GM21423 (cell line): ENCODE results near the gene KRT13.

Source experiments
- ATAC-seq: cut with Tn5 transposase; IDR thresholded peaks from one replicate; pipeline ENCODE4 v1.9.1; 2021; ENCODE audit warnings: mild to moderate bottlenecking, moderate library complexity; ENCODE audit not compliant: unreplicated experiment

The KRT13 gene

DNA sequence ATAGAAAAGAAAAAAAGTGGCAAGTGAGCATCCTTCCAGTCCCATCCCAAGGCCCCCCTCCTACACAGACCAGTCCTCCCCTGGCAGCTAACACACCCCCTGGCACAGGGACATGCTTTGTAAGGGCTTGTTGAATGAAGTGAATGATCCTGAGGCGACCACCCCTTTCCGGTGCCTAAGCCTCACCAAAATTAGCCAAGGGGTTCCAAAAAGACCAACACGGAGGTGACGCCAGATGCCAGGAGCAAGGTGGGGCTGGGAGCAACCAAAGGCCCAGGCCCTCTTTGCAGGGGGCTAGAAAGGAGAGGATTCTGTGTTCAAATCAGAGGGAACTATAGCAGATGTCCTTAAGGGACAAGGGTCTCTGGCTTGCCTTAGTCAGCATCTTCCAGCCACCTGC lies 30.0 kb downstream of the KRT13 start:
- ATAC-seq = no peak

DNA sequence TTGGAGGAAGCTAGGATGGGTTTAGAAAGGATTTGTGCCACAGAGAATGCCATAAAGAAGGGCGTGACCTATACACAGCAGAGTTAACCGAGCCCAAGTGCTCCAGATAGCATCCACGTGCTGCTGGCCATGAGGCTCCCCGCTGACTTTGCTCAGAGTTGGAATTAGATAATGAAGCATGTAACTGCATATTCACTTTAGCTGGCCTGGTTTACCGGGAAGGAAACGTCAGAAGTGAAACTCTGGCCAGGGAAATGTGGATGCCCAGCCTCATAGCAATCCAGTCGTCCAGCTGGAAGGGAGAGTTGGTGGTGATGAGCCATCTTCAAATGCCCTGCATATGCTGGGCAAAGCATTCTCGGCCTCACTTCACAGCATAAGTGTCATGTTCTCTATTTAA lies 30.5 kb downstream of the KRT13 start:
- ATAC-seq = no peak

DNA sequence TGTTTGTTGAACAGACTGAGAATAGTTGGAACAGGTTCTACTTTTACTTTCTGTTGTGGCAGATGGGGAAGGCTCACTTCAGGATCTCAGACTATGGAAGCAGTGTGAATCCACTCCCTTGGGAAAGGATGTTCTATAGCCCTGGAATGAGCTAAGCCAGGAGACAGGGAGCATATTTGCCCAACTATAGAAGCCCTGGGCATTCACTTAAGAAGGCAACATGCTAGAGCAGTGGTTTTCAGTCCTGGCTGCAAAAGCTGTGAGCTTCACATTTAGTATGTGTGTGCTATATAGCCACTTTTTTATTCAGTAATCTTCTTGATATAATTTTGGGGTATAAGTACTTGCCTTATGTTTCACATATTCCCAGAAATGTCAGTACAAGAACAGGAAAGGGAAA lies 37.1 kb downstream of the KRT13 start:
- ATAC-seq = no peak

DNA sequence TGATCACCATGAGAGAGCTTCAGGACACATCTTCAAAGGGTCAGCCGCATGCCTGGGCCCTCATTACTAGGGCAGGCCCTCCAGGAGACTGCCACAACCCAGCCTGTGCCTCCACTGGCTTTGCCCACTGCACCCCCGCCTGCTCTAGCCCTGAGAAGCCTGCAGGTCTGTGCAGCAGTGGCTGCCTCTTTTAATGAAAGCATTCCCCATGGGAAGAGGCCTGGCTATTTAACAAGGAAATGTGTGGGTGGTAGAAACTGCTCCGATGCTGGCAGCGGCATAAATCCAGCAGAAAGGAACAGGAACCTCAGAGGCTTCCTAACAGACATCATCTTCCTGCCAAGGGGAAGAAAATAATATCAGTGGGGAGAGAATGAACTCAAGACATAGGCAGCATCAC lies 37.9 kb downstream of the KRT13 start:
- no peak for ATAC-seq

DNA sequence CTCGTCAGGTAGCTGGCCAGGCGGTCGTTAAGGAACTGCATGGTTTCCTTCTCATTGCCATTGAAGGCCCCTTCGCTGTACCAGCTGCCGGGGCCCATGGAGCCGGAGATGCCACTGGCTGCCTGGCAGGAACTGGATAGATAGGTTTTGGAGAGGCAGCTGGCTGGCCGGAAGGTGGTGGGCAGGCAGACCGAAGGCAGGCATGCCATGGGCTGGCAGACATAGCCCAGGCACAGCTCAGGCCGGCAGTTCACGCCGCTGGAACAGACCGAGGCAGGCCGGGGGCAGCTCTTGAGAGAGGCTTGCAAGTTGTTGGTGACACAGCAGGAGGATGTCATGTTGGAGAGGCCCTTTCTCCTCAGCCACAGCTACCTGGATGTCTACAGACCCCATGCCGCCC lies 38.4 kb downstream of the KRT13 start, which contains the start of gene KRT32:
TSS of gene KRT32 (minus strand) at position 399 of the 400 bp plus-strand sequence. CDS start at position 338, 61 bp downstream.
- ATAC-seq = no peak

DNA sequence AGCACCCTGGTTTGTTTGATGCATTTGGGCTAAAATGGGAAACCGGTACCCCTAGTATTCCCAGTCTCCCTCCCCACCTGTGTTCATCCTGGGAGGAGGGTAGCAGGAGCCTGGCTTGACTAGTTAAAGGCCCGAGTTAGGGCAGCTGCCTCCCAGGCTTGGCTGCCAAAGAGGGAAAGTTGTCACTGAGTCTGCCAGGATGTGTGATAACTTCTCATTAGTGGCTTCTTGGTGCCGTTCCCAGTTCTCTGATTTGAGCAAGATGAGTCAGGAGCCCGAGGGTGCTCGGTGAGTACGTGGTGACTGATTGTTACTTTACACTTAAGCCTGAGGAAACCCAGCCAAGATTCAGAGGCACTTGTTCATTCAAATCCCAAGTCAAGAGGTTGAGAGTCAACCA lies 40.7 kb downstream of the KRT13 start:
- ATAC-seq = no peak

DNA sequence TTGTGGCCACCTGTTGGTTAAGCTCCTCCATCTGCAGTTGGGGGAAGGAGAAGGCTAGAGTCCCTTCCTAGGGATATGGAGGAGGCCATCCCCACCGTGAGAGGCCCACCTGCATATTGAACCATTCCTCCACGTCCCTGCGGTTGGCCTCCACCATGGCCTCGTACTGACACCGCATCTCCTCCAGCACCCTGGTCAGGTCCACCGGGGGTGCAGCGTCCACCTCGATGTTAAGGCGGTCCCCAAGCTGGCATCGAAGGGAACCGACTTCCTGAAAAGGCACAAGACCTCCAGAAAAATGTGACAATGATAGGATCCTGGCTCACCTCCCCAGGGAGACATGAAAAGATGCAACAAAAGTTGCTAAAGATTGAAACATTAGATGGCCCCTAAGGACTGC lies 41.2 kb downstream of the KRT13 start:
- ATAC-seq = no peak

DNA sequence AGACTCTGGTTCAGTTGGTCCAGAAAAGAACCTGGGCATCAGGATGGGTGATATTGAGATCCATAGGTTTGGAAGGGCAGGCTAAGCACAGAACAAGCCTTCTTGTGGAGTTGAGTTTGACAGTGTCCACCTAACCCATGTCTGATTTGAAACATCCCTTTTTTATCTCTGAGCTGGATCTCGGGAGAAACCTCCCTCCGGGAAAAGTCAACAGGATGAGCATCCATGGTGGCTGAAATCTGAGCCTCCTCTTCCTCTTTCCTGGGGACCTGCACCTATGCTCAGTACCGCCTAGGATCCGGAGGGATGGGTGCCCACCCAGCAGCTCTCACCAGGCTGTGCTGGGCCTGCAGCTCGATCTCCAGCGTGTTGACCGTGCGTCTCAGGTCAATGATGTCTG lies 41.7 kb downstream of the KRT13 start:
- no peak for ATAC-seq

DNA sequence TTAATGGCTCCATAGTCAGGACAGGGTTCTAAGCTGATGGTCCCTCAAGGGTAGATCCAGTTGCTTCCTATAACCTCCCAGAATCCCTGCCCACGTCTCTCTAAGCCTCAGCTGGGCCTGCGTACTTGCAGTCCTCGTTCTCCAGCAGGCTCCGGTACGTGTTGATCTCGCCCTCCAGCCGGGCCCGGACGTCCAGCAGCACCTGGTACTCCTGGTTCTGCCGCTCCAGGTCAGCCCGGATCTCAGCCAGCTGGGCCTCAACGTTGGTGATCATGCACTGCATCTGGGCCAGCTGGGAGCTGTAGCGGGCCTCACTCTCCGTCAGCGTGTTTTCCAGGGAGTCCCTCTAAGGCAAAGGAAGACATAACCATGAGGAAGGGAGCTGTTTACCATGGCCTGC lies 42.7 kb downstream of the KRT13 start:
- ATAC-seq = no peak

DNA sequence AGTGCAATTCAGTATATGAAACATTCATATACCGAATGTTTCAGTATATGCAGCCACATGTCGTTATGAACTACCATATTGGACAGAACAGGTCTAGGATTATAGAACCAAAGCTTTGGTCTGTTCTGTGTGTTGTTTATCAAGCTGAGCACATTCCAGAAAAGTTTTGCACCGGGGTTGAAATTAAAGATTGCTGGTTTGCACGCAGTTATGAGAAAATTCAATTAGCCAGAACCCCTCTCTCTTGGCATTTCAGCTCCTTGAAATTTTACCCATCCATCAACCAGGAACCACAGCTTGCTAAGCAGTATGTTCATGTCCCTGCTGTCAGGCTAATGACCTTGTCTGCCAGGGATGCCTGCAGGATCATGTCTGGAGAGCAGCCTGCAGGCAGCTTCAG lies 47.7 kb downstream of the KRT13 start:
- no peak for ATAC-seq

DNA sequence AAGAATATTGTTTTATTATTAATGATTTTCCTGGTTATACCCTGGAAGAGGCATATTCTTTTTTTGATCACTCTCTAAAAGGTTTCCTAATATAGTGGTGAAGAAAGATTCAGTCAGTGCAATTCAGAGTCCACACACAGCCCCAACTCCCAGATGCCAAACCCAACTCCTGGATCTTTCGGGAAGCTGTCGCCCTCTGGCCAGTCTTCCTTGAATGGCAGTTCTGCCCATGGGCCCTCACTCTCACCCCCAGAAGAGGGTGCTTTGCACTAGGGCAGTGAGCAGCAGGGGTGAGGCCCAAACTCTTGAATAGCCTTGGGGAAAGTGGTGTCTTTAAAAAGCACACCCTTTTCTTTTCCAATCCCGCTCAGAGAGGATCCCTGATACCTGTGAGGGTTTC lies 49.2 kb downstream of the KRT13 start:
- ATAC-seq = no peak

DNA sequence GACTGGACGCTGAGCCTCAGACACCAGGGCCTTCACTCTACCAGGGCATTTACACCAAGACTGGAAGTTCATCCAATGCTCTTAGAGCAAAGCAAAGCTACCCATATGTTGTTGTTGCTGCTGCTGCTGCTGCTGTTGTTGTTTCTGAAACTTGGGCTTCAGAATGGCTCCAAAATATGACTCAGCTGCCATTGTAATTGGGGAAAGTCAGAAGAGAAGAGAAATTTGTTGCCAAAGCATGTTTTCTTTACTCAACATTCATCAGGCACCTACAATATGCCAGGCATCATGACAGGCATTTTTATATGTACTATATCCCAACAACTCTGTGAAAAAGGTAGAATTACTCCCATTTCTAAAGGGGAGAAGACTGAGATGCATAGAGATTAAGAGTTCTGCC lies 50.2 kb downstream of the KRT13 start:
- ATAC-seq = no peak

DNA sequence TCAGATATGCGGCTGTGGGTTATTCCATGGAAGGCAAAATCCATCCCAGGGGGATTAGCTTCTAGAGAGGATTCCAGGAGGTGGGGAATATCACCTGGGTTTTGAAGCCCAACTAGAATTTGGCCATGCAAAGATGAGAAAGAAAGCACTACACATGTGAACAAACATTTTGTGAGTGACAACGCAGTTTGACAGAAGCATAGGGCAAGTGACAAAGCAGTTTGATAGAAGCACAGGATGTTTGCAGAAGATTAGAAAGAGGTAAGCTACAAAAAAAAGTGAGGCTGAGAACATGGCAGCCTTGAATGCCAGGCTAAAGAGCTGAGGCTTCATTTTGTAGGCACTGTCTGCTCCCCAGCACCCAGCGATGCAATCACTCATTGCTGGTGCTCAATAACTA lies 52.3 kb downstream of the KRT13 start:
- no peak for ATAC-seq

DNA sequence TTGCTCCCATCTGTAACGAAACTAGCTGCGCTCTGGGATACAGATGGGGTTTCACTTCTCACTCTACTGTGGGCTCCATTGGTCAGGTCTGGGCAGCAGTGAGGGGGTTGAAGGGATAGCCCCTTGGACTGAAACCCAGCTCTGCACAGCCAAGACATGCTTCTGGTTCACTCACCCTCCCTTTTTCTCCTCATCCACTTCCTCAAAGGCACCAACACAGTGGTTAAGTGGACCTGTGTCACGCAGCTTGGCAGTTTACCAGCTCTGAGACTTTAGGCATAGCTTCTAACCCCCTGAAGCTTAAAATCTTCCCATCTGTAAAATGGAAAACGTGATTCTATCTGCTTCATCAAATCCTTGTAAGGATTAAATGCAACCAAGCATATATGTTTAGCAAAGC lies 53.1 kb downstream of the KRT13 start:
- ATAC-seq = no peak

DNA sequence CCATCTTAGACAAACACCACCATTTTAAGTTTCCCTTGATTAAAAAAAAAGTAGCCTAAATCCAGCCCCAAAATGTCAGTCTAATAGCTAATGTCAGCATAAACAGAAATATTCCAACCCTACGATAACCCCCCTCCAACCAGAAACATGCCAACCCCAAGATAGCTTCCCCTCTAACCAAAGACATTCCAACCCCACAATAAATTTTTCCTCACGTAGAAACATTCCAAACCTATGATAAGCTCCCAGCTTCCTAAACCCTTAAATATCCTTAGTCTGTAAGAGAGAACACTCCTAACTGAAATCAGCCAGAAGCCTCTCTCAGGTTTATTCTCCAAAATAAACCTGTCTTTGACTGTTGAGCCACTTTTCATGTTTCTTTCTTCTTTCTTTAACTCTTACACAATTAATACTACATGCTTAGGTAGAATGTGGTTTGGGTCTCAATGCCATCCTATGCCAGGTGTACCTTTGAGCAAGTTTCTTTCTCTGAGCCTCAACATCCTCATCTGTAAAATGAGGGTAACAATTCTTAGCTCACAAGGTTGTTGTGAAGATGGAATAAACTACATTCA lies 54.2 kb downstream of the KRT13 start:
- ATAC-seq = no peak
